Tibial artery (tissue), 4 donors: ENCODE measurements around the gene TNKS1BP1.

Source experiments
- DNase-seq, 2 donors: peaks; one replicate each; pipeline ENCODE4 v3.0.0-alpha.2; 2019
- H3K27ac ChIP-seq, 2 donors: fragments of 200-600 bp; sonication (generic) in 1 of 2; 1 replicate in 1 of 2; 2 replicates in 1 of 2; pipeline ENCODE4 v1.5.1; 2018 to 2019; ENCODE audit warnings: mild to moderate bottlenecking in 1 of 2
- H3K27me3 ChIP-seq, 2 donors: fragments of 200-600 bp; sonication (generic) in 1 of 2; one replicate each; pipeline versions ENCODE4 v1.5.1 to v1.6.0; 2016 to 2019
- H3K36me3 ChIP-seq, 3 donors: fragments of 200-600 bp; sonication (generic) in 2 of 3; one replicate each; pipeline ENCODE4 v1.5.1; 2016 to 2019; ENCODE audit warnings: mild to moderate bottlenecking in 2 of 3
- H3K4me1 ChIP-seq, 4 donors: fragments of 200-600 bp; sonication (generic) in 2 of 4; 1 replicate in 3 of 4; 2 replicates in 1 of 4; pipeline ENCODE4 v1.5.1; 2016 to 2019
- H3K4me3 ChIP-seq, 2 donors: fragments of 200-600 bp; sonication (generic) in 1 of 2; 1 replicate in 1 of 2; 2 replicates in 1 of 2; pipeline ENCODE4 v1.5.1; 2018 to 2019; ENCODE audit warnings: mild to moderate bottlenecking in 2 of 2
- H3K9me3 ChIP-seq, 3 donors: fragments of 200-600 bp; sonication (generic) in 1 of 3; one replicate each; pipeline ENCODE4 v1.5.1; 2016 to 2019
- CTCF ChIP-seq, 2 experiments: fragments of 200-600 bp in 1 of 2; fragments of 450-650 bp in 1 of 2; IDR thresholded peaks; one replicate each; pipeline ENCODE4 v1.5.1; 2017 to 2019; ENCODE audit warnings: antibody characterized with exemption in 2 of 2, mild to moderate bottlenecking in 1 of 2, moderate library complexity in 1 of 2
- intact Hi-C: fragments of 100-400 bp; cut with DNase I; formaldehyde crosslinking; loops from one replicate; pipeline ENCODE4 v1.15.0; 2023; ENCODE audit warnings: low total_unique reads

TNKS1BP1 gene

GRCh38 chr11:57309106-57310059, 15.4 kb downstream of the TNKS1BP1 start:
- no peak for DNase-seq
- H3K27ac ChIP-seq, result peak overlapping the region; percentile 76 to 79
- H3K36me3 ChIP-seq, result peaks cover 33 to 73% (median 64%) of the 10 kb centered on the region in 3 donors
- no peak for TF ChIP-seq CTCF (IDR thresholded peaks at IDR 0.05)
- intact Hi-C loops, result no loop called here
- peaks cover 0 to 90% (median 76%) of the 10 kb centered on the region in 4 donors for H3K4me1 ChIP-seq
- H3K4me3 ChIP-seq, result no peak overlapping the region
- H3K9me3 ChIP-seq, result no peaks in the 10 kb centered on the region
- H3K27me3 ChIP-seq, result no peaks in the 10 kb centered on the region

- intact Hi-C loops, result no loop called here
- Histone ChIP-seq H3K9me3 (no peaks in the 10 kb centered on the region), H3K27me3 (no peaks in the 10 kb centered on the region), H3K4me1 (peaks cover 0 to 93% (median 81%) of the 10 kb centered on the region in 4 donors), H3K27ac (peak overlapping the region; percentile 76 to 79), H3K36me3 (peaks cover 33 to 73% (median 64%) of the 10 kb centered on the region in 3 donors), H3K4me3 (no peak overlapping the region)
- DNase-seq, result no peak
- TF ChIP-seq CTCF (IDR thresholded peaks at IDR 0.05), result no peak
Measured at GRCh38 chr11:57308426-57309060, 16.2 kb downstream of the TNKS1BP1 start.

- peaks cover 0 to 85% (median 75%) of the 10 kb centered on the region in 4 donors for H3K4me1 ChIP-seq
- no peak overlapping the region for H3K4me3 ChIP-seq
Measured at GRCh38 chr11:57307666-57308270, 17.0 kb downstream of the TNKS1BP1 start.

GRCh38 chr11:57306940-57307565, 17.7 kb downstream of the TNKS1BP1 start:
- H3K36me3 ChIP-seq, result peaks cover 33 to 75% (median 64%) of the 10 kb centered on the region in 3 donors
- DNase-seq, result no peak
- no peaks in the 10 kb centered on the region for H3K27me3 ChIP-seq
- H3K27ac ChIP-seq, result no peak overlapping the region
- TF ChIP-seq CTCF (IDR thresholded peaks at IDR 0.05), result no peak
- intact Hi-C loops, result no loop called here
- H3K4me1 ChIP-seq, result peaks cover 0 to 78% (median 68%) of the 10 kb centered on the region in 4 donors
- no peak overlapping the region for H3K4me3 ChIP-seq
- H3K9me3 ChIP-seq, result no peaks in the 10 kb centered on the region

More at GRCh38 chr11:57307666-57308270, 17.0 kb downstream of the TNKS1BP1 start:
- intact Hi-C loops, result no loop called here
- peak in 1 of 2 donors; percentile 62 for DNase-seq
- H3K27ac ChIP-seq, result peak overlapping the region in 1 of 2 donors; percentile 79
- H3K9me3 ChIP-seq, result no peaks in the 10 kb centered on the region
- H3K27me3 ChIP-seq, result no peaks in the 10 kb centered on the region
- no peak for TF ChIP-seq CTCF (IDR thresholded peaks at IDR 0.05)
- H3K36me3 ChIP-seq, result peaks cover 33 to 73% (median 64%) of the 10 kb centered on the region in 3 donors
